ENCODE results near the gene TTLL11.

Gene TTLL11

GRCh38 chr9:121781145-121781548, 312.0 kb downstream of the TTLL11 start:
- peaks cover 5% of the 10 kb centered on the region; the same call in 1 of the 2 replicates for H3K36me3 ChIP-seq (ENCODE audit: insufficient read depth, low read length)

DNA sequence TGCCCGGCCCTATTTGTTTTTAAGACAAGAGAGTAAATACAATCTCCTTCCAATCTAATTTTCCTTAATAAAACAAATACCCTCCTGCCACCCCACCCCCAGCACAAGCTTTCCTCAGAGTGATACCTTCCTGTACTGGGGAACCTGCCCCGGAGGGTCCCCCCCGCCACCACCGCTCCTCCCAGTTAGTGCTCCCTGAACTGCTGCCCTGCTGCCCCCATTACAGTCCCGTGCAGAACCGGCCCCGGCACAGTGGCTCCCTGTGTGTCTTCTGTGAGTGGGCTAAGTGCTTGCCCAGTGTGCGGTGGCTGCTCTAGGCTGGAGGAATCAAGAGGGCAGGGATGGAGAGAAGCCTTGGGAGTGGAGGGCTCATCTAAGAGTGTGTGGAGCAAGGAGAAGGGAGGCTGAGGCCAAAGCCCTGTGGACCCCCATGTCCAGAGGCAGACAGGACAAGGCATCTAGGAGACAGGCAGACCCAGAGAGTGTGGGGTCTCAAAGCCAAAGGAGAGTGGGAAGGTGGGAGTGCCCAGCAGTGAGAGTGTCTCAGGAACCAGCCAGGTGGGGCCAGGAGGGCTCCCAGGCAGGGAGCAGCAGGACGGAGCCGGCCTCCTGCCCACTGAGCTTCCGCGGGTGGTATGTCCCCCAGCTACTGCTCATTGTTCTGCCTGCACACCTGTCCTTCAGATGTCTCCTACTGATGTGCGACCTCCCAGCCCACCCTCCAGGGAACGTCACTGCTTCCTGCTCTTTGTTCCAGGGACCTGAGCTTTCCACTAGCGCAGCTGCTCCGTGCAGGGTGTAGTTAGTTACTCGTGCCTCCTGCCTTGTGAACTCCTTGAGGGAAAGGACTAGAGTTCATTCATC, 312.7 kb downstream of the TTLL11 start:
- Histone ChIP-seq H3K9me3 (ENCODE audit: control insufficient read depth, insufficient read depth, low read length) (no peaks in the 10 kb centered on the region), H3K4me1 (ENCODE audit: insufficient read depth, low read length) (peaks cover 22% of the 10 kb centered on the region), H3K9ac (ENCODE audit: low read depth, low read length) (no peak overlapping the region), H3K36me3 (ENCODE audit: insufficient read depth, low read length) (peaks cover 3% of the 10 kb centered on the region; the same call in 1 of the 2 replicates)

More at GRCh38 chr9:121781145-121781548, 312.0 kb downstream of the TTLL11 start:
- Histone ChIP-seq H3K9ac (ENCODE audit: low read depth, low read length) (no peak overlapping the region), H3K9me3 (ENCODE audit: control insufficient read depth, insufficient read depth, low read length) (no peaks in the 10 kb centered on the region), H3K4me1 (ENCODE audit: insufficient read depth, low read length) (peaks cover 22% of the 10 kb centered on the region)

- Histone ChIP-seq H3K36me3 (ENCODE audit: insufficient read depth, low read length) (no peaks in the 10 kb centered on the region), H3K9ac (ENCODE audit: low read depth, low read length) (no peak overlapping the region), H3K9me3 (ENCODE audit: control insufficient read depth, insufficient read depth, low read length) (no peaks in the 10 kb centered on the region), H3K4me1 (ENCODE audit: insufficient read depth, low read length) (peaks cover 17% of the 10 kb centered on the region)
Measured at GRCh38 chr9:121779381-121780117, 313.6 kb downstream of the TTLL11 start.

GRCh38 chr9:121778252-121779225, 314.6 kb downstream of the TTLL11 start:
- no peaks in the 10 kb centered on the region for H3K36me3 ChIP-seq (ENCODE audit: insufficient read depth, low read length)

DNA sequence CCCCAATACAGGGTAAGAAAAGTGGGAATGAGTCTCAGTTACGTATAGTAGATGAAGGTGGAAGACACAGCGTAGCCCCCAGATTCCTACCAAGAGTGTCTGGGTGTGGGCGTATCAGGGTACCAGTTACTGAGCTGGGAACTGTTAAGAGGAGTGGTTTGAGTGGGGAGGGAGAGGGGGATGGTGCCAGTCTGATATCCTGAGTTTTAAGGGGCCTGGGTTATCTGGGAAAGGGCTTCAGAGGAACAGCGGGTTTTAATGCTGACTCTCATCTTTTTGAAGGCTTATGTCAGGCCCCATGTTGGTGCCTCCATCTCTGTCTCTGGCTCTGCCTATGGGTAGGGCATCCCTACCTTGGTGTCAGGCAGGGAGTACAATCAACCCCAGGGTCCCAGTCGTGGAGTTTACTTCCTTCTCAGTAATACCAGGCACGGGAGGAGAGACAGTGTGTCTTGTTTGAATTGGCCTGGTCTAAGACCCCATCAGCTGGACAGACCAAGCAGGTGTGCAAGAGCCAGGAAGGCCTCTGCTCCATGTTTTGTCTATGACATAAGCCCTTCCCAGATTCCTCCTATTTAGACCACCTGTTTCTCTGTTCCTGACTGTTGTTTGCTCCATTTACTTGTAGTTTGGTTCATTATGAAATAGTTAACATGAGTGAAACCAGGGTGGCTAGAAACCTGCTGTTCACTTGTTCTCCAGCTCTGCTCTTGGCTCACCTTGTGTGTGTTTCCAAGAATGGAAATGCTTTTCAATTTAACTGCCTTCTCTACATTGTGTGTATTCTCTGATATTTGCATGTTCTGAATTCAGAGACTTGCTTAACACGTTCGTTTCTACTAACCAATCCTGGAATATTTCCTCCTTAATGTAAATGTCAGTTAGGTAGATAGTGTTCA, 316.1 kb downstream of the TTLL11 start:
- Histone ChIP-seq H3K36me3 (ENCODE audit: insufficient read depth, low read length) (no peaks in the 10 kb centered on the region; the same call in 1 of the 2 replicates), H3K9me3 (ENCODE audit: control insufficient read depth, insufficient read depth, low read length) (no peaks in the 10 kb centered on the region), H3K4me1 (ENCODE audit: insufficient read depth, low read length) (peaks cover 6% of the 10 kb centered on the region; the same call in 1 of the 2 replicates), H3K9ac (ENCODE audit: low read depth, low read length) (no peak overlapping the region)

More at GRCh38 chr9:121778252-121779225, 314.6 kb downstream of the TTLL11 start:
- H3K9ac ChIP-seq (ENCODE audit: low read depth, low read length) = no peak overlapping the region
- no peaks in the 10 kb centered on the region for H3K9me3 ChIP-seq (ENCODE audit: control insufficient read depth, insufficient read depth, low read length)
- peaks cover 7% of the 10 kb centered on the region; the same call in 1 of the 2 replicates for H3K4me1 ChIP-seq (ENCODE audit: insufficient read depth, low read length)

GRCh38 chr9:121776001-121776738, 316.9 kb downstream of the TTLL11 start:
- Histone ChIP-seq H3K9ac (ENCODE audit: low read depth, low read length) (no peak overlapping the region), H3K9me3 (ENCODE audit: control insufficient read depth, insufficient read depth, low read length) (no peaks in the 10 kb centered on the region), H3K36me3 (ENCODE audit: insufficient read depth, low read length) (no peaks in the 10 kb centered on the region; the same call in 1 of the 2 replicates), H3K4me1 (ENCODE audit: insufficient read depth, low read length) (peaks cover 6% of the 10 kb centered on the region; the same call in 1 of the 2 replicates)

DNA sequence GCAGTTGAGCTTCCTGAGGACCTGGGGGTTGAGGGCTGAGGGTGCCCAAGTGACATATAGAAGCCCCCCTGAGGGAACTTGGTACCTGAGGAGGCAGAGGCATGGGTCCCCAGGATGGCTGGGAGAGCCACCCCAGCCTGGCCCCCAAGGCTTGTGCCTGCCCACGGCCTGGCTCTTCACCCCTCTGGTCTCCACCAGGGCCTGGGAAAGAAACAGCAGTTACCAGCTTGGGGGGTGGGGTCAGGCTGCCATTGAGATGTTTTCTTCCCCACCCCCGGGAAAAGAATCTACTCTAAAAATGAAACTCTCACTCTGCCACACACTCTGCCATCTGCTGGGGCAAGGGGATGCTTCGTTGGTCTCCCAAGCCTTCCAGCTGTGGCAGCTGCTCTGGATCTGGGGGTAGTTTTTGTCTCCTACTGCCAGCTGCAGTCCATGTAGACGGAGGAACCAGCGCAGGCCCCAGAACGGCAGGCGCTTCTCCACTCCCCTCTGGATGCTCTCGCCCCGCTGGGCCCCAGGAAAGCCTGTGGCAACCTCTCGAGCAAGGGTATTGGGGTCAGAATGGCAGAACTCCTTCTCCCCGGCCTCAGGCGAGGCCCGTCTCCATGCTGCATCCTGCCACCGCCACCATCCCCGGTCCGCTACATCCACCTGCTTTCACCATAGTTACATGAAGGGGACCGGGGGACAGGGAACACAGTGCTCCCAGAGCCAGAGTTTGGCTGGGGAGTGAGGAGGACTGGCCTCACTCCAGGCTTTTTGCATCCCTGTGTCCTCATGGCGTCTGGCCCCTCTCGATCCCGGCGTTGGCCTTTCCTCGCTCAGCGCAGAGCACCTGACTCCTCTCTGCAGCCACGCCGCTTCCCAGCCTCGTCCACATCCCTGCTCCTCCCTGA, 318.1 kb downstream of the TTLL11 start:
- peaks cover 6% of the 10 kb centered on the region; the same call in 1 of the 2 replicates for H3K4me1 ChIP-seq (ENCODE audit: insufficient read depth, low read length)
- no peak overlapping the region for H3K9ac ChIP-seq (ENCODE audit: low read depth, low read length)
- H3K36me3 ChIP-seq (ENCODE audit: insufficient read depth, low read length) = no peaks in the 10 kb centered on the region; the same call in 1 of the 2 replicates
- H3K9me3 ChIP-seq (ENCODE audit: control insufficient read depth, insufficient read depth, low read length) = no peaks in the 10 kb centered on the region

- Histone ChIP-seq H3K9me3 (ENCODE audit: control insufficient read depth, insufficient read depth, low read length) (no peaks in the 10 kb centered on the region), H3K4me1 (ENCODE audit: insufficient read depth, low read length) (no peaks in the 10 kb centered on the region), H3K9ac (ENCODE audit: low read depth, low read length) (no peak overlapping the region), H3K36me3 (ENCODE audit: insufficient read depth, low read length) (peaks cover 4% of the 10 kb centered on the region)
Measured at GRCh38 chr9:121773954-121774714, 319.0 kb downstream of the TTLL11 start.

DNA sequence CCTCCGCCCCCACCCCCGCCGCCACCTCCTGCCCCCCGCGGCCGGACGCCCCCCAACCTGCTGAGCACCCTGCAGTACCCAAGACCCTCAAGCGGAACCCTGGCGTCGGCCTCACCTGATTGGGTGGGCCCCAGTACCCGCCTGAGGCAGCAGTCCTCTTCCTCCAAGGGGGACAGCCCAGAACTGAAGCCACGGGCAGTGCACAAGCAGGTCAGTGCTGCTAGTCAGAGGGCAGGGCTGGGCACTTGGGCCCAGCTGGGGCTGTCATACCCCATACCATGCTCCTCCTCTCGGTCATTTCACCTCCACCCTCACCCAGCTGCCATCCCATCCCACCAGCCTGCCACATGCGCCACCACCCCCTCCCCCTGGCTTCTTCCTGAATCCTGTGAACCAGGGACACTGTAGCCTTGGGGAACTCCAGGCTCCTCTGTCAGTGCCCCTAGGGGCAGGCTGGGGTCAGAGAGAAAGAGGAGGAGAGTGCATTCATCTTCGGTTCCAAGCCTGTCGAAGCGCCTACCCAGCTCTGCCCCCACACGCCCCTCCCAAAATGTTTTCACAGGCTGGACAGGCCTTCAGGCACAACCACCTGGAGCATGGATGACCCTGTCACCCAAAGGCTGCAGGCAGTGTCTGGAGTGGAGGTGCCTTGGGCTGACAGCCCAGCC, 319.7 kb downstream of the TTLL11 start:
- H3K9me3 ChIP-seq (ENCODE audit: control insufficient read depth, insufficient read depth, low read length) = no peaks in the 10 kb centered on the region
- H3K36me3 ChIP-seq (ENCODE audit: insufficient read depth, low read length) = peaks cover 11% of the 10 kb centered on the region
- no peaks in the 10 kb centered on the region for H3K4me1 ChIP-seq (ENCODE audit: insufficient read depth, low read length)
- H3K9ac ChIP-seq (ENCODE audit: low read depth, low read length) = no peak overlapping the region

DNA sequence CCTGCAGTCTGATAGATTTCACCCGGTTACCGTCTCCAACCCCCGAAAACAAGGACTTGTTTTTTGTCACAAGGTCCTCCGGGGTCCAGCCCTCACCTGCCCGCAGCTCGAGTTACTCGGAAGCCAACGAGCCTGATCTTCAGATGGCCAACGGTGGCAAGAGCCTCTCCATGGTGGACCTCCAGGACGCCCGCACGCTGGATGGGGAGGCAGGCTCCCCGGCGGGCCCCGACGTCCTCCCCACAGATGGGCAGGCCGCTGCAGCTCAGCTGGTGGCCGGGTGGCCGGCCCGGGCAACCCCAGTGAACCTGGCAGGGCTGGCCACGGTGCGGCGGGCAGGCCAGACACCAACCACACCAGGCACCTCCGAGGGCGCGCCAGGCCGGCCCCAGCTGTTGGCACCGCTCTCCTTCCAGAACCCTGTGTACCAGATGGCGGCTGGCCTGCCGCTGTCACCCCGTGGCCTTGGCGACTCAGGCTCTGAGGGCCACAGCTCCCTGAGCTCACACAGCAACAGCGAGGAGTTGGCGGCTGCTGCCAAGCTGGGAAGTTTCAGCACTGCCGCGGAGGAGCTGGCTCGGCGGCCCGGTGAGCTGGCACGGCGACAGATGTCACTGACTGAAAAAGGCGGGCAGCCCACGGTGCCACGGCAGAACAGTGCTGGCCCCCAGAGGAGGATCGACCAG, 320.4 kb downstream of the TTLL11 start:
- peaks cover 12% of the 10 kb centered on the region for H3K36me3 ChIP-seq (ENCODE audit: insufficient read depth, low read length)
- no peaks in the 10 kb centered on the region for H3K9me3 ChIP-seq (ENCODE audit: control insufficient read depth, insufficient read depth, low read length)
- no peaks in the 10 kb centered on the region for H3K4me1 ChIP-seq (ENCODE audit: insufficient read depth, low read length)
- no peak overlapping the region for H3K9ac ChIP-seq (ENCODE audit: low read depth, low read length)
